GM19463 (cell line): ENCODE results near the gene TBC1D22A.
"Not testable (repeated sequence)": the region's sequence is repeated elsewhere in the genome, so short reads cannot be mapped to it uniquely, and the experiment has no call there.

Experiments
- ATAC-seq: cut with Tn5 transposase; IDR thresholded peaks from one replicate; pipeline ENCODE4 v1.9.1; 2021; ENCODE audit warnings: mild to moderate bottlenecking, moderate library complexity; ENCODE audit not compliant: unreplicated experiment

Gene TBC1D22A

DNA sequence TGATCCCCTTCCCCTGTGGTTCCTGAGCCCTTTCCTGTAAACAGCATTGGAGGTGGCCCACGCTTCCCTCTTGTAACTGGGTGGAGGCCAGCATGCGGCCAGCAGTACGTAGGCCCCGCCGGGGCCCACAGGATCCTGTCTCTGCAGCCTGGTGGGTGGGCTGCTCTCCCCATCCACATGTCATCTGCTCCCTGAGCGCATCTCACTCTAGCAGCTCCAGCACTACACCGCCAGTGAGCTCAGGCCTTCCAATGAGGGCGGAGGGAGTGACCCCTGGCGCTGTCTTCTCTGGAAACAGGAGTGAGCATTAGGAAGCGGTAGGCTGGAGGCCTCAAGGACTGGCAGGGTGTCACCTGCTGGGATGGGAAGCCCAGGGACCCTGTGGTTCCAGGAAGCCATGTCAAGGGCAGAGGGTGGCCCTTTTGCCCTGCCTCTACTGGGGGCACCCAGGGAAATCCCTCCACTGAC is 363.9 kb downstream of the TBC1D22A start:
- ATAC-seq: no peak

GRCh38 chr22:47127441-47127871 is 365.0 kb downstream of the TBC1D22A start:
- ATAC-seq: no peak

DNA sequence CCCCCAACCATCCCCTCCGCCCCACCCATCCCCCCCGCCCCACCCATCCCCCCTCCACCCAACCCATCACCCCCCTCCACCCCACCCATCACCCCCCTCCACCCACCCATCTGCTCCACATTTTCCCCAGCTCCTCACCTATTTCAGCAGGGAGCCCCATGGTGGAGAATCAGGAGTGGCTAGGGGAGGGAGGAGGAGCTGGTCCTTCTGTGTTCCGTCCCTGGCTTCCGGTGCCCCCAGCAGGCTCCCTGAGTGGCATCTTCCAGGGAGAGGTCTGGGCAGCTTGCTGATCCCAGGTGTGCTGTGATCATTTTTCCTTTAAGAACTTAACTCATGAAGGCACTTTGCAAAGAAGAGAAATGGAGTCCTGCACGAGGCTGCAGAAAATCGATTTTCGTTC is 365.8 kb downstream of the TBC1D22A start:
- ATAC-seq: no peak

DNA sequence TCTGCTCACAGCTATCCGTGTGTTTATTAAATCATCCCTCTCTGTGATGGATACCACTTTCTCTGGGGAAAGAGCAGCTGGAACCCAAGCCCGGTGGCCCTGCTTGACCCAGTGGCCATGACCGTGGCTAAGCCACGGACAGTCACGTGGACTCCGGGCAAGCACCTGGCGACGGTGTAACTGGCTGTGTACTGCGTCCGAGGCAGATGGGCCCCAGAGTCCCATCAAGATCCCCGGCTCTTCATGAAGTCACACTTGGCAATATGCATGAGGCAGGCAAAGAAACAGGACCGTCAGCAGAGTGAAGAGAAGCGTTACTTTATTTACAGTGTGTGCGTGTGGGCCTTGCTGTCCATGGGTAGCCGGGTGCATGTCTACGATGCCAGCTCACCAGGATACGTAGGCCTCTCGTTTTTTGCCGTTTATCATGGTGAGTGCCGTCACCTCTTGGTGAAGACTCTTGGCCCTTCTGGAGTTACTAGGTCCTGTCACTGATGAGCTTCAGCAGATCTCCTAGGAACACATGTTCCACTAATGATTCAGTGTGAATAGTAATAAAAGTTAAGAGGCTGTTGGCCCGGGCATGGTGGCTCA is 366.3 kb downstream of the TBC1D22A start:
- ATAC-seq: no peak

DNA sequence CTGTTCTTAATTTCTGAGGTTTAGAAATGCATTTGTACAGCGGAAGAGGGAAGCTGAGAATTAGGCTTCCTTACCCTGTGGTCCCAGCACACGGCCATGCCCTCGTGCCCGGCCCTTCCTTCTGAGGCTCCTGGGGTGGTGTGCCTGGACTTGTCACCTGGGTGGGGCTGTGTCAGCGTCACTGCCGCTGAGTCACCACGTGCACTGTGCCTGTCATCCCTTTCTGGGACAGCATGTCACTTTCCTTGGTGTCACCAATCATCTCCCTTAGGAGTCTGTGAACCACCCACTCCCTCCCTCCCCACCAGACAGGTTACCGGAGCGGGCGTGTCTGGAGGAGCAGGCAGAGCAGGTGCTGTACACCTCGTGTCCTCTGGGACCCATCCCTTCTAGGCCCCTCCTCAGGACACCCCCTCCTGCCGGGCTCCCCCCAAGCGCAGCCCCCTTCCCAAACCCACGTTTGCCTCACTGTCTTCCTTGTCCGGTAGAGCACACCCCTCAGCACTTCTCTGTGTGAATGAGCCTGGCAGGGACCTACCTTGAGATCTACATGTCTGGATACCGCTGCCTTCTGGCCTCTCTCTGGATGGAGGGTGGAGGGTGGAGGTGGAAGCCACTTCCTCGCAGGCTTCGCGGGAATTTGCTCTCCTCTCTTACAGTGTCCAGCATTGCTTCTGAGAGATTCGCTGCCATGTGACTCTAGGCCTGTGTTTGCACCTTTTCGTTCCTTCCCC is 367.6 kb downstream of the TBC1D22A start:
- ATAC-seq: no peak

- ATAC-seq: no peak
Observed at GRCh38 chr22:47130883-47131631, 368.6 kb downstream of the TBC1D22A start.

- ATAC-seq: no peak
Observed at GRCh38 chr22:47131632-47132427, 369.4 kb downstream of the TBC1D22A start.

DNA sequence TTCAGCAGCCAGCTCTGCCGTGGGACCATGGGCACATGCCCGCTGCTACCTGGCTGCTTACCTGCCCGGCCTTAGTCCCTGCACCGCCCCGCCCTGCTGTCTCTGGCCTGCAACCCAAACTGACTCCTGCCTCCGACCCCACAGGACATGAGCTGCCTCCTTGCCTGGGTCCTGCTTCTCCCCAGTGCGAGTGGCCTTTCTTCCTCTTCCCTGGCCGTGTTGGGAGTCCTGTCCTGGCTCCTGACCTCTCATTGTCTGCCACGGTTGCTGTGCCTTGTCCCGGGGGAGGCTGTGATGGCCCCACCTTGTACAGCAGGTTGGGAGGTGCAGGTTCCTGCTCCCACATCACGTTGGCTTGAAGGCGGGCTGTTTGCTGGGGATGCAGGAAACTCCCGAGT is 370.0 kb downstream of the TBC1D22A start:
- ATAC-seq: no peak

- ATAC-seq: no peak
Observed at GRCh38 chr22:47133061-47133969, 370.9 kb downstream of the TBC1D22A start.

DNA sequence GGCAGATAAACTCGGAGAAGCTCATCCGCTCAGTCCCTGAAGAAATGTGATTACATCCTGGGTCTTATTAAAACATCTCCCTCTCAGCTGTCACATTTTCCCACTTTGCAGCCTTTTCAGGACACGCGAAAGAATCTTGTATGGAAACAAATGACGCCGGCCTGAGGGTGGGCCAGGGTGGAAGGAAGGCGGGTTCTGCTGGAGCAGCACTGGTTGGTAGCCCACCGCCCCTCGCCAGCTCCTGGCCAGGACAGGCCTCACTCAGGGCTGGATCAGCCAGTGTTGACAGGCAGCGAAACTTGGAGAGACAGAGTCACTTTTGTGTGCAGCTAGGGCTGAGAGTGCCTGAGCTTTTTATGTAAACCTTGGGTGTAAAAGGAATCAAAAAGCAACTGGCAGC is 371.8 kb downstream of the TBC1D22A start:
- ATAC-seq: no peak

DNA sequence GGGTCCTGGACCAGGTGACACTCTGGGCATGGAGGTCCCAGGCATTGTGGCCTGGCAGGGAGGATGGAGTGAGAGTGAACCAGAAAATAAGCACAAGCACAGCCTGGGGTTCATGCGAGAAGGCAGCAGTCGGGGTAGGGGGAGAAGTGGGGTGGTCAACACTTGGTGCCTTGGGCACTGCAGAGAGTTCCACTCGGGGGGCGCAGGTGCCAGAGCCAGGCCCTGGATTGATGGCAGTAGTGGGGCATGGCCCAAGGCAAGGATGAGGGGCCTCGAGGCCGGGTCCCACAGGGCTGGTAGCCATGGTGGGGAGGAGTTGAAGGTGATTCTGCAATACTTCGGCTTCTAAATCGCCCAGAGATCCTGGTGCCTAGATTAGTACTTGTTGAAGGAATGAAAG is 372.9 kb downstream of the TBC1D22A start:
- ATAC-seq: no peak

DNA sequence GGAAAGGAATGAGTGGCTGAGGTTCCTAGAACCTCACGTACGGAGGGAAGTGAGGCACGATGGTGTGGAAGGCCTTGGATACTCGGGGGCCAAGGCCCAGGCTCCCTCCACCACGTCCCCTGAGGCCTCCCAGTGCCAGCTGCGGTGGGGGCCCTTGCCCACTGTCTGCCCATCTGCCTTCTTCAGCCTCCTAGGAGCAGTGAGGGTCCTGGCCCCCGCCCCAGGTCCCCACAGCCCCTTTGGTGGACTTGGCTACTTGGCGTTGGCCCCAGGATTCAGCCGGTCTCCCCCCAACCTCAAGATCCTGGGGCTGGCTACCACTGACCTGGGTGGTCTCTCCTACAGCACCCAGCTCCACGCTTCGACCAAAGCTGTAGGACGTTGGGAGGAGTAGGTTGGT is 373.6 kb downstream of the TBC1D22A start:
- no peak for ATAC-seq

DNA sequence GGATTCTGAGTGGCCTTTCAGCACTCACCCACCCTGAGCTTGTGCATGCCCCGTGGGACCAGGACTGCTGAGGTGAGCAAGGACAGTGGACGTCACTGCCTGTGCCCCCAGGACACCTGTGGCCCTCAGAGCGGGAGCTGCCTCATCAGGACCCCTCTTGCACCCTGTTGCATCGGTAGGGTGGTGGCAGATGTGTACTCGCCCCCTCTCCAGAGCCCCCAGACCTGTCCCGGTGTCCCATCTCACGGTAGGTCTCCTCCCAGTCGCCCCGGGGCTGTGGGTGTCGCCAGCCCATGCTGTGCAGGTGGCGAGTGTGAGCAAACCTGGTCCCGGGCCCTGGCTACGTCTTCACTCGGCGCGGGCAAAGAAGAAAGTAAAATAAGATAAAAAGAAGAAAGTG is 374.2 kb downstream of the TBC1D22A start:
- ATAC-seq: no peak

DNA sequence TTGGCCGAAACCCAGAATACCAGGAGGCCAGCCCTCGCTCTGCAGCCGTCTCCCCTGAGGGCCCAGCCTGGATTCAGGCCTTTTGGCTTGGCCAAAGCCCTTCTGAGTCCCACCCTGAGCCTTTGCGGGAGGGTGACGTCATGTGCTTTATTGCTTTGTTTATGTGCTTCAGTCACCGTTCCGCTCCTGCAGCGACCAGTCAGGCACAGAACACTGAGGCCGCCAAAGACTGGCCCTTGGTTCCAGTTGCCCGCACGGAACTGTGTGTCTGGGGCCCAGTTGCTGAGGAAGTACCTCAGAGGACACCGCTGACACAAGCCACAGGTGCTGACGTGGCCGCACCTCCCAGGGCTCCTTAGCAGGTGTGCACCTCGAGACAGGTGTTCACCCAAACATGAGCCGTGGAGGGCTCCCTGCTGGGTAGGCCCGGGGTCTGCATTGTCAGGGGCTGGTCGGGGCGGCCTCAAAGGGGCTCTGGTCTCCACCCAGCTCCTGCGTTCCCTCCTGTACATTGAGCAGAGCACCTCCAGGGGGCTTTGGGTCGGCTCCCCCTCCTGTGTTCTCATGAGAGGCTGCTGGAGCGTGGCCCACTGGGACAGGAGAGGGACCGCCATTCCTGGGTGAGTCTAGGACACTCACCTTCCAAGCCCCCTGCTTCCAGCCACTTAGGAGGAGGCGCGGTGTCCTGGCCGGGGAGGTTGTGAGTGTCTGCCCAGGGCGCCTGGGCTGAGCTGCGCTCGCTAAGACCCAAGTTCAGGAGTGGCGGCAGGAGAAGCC is 376.8 kb downstream of the TBC1D22A start:
- no peak for ATAC-seq

DNA sequence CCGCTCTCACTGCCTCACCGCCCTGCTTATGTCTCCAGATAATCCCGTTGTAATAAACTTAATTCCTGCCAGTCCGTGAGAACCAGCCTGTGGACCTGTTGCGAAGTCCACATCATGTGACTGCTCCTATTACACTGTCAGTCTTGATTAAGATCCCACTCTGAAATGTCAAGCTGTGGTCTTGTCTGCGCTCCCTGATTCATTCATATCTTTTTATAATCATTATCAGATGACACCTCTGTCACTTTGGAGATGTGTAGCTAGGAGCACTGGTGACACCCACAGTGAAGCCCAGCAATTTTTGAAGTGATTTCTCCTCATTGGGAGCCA is 377.3 kb downstream of the TBC1D22A start:
- ATAC-seq: no peak

- not testable (repeated sequence) for ATAC-seq
Observed at GRCh38 chr22:47140975-47141374, 378.5 kb downstream of the TBC1D22A start.

DNA sequence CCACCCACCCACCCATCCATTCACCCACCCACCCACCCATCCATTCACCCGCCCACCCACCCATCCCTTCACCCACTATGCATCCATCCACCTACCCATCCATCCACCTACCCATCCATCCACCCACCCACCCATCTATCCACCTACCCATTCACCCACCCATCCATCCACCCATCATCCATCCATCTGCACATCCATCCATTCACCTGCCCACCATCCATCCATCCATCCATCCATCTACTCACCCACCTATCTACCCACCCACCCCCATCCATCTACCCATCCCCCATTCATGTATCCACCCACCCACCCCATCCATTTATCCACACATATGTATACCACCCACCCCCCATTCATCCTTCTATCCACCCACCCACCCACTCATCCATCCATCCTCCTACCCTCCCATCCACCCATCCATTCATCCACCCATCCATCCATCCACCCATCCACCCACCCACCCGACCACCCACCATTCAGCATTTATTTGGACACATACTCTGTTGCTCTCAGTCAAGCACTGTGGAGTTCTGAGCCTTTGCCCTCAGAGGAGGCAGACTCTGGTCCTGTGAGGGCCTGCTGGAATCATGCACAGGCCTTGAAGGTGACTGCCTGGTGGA is 380.1 kb downstream of the TBC1D22A start:
- no peak for ATAC-seq

GRCh38 chr22:47143249-47143938 is 380.9 kb downstream of the TBC1D22A start:
- no peak for ATAC-seq
